ENCODE results near the gene SOWAHC. TPM values are rescaled to one million over a fixed set of nuclear protein-coding genes. Genes with fewer than 3 reads are reported as not detected.
"Not testable (repeated sequence)": the region's sequence is repeated elsewhere in the genome, so short reads cannot be mapped to it uniquely, and the experiment has no call there.

SOWAHC gene
- 6.4 and 7.3 TPM in 2 replicates for total RNA-seq (2014; rRNA removed)
- 2.2 TPM for polyA plus RNA-seq (2012)

GRCh38 chr2:109613922-109614714 lies at the start of gene SOWAHC, which contains the start of gene SEPTIN10:
TSS of gene SOWAHC (plus strand) at chr2:109614364. CDS start at chr2:109614490, 126 bp downstream.
TSS of gene SEPTIN10 (minus strand) at chr2:109613966. CDS start at chr2:109613827, 139 bp downstream.
- peak; percentile 98 for DNase-seq (ENCODE audit: low read depth)

GRCh38 chr2:109575373-109575772 lies 38.8 kb upstream of the SOWAHC start:
- no peak for DNase-seq (ENCODE audit: low read depth)

- not testable (repeated sequence) for DNase-seq (ENCODE audit: low read depth)
Measured at GRCh38 chr2:109577630-109578029, 36.5 kb upstream of the SOWAHC start.

GRCh38 chr2:109582928-109583895 lies 31.0 kb upstream of the SOWAHC start:
- DNase-seq (ENCODE audit: low read depth), result peak; percentile 6

- no peak for DNase-seq (ENCODE audit: low read depth)
Measured at GRCh38 chr2:109586687-109587086, 27.5 kb upstream of the SOWAHC start.

GRCh38 chr2:109591206-109591605 lies 23.0 kb upstream of the SOWAHC start:
- no peak for DNase-seq (ENCODE audit: low read depth)

- no peak for DNase-seq (ENCODE audit: low read depth)
Measured at GRCh38 chr2:109592905-109593304, 21.3 kb upstream of the SOWAHC start.

GRCh38 chr2:109594246-109594885 lies 19.8 kb upstream of the SOWAHC start:
- DNase-seq (ENCODE audit: low read depth), result no peak

GRCh38 chr2:109595644-109596043 lies 18.5 kb upstream of the SOWAHC start:
- no peak for DNase-seq (ENCODE audit: low read depth)

- DNase-seq (ENCODE audit: low read depth), result no peak
Measured at GRCh38 chr2:109597283-109597682, 16.9 kb upstream of the SOWAHC start.

- DNase-seq (ENCODE audit: low read depth), result no peak
Measured at GRCh38 chr2:109601783-109602182, 12.4 kb upstream of the SOWAHC start.

GRCh38 chr2:109602617-109603188 lies 11.5 kb upstream of the SOWAHC start:
- no peak for DNase-seq (ENCODE audit: low read depth)

GRCh38 chr2:109604597-109604996 lies 9.6 kb upstream of the SOWAHC start:
- DNase-seq (ENCODE audit: low read depth), result peak; percentile 40

- peak; percentile 19 for DNase-seq (ENCODE audit: low read depth)
Measured at GRCh38 chr2:109607766-109608165, 6.4 kb upstream of the SOWAHC start.

- DNase-seq (ENCODE audit: low read depth), result peak; percentile 14
Measured at GRCh38 chr2:109609352-109610024, 4.7 kb upstream of the SOWAHC start.

GRCh38 chr2:109611467-109612095 lies 2.6 kb upstream of the SOWAHC start:
- peak; percentile 22 for DNase-seq (ENCODE audit: low read depth)

GRCh38 chr2:109613081-109613921 lies 863 bp upstream of the SOWAHC start:
- DNase-seq (ENCODE audit: low read depth), result peak; percentile 61

GRCh38 chr2:109614715-109615636 lies 812 bp downstream of the SOWAHC start:
- no peak for DNase-seq (ENCODE audit: low read depth)

All from LHCN-M2 (cell line).